COLO829 (cell line): Measurements from ENCODE around the gene MTHFSD.

Experiments used
- DNase-seq: peaks from one replicate; pipeline ENCODE4 v3.0.0; 2012; ENCODE audit warnings: low spot score

The MTHFSD gene

GRCh38 chr16:86514481-86515376 is 40.3 kb downstream of the MTHFSD start:
- DNase-seq = no peak

- no peak for DNase-seq
Observed at GRCh38 chr16:86513471-86514277, 41.4 kb downstream of the MTHFSD start.

GRCh38 chr16:86512860-86513470 is 42.1 kb downstream of the MTHFSD start:
- no peak for DNase-seq

GRCh38 chr16:86512301-86512859 is 42.7 kb downstream of the MTHFSD start:
- DNase-seq = no peak

- no peak for DNase-seq
Observed at GRCh38 chr16:86511317-86512161, 43.5 kb downstream of the MTHFSD start.

GRCh38 chr16:86510465-86511261 is 44.4 kb downstream of the MTHFSD start, which contains the start of gene FOXF1:
FOXF1 (plus strand) TSS chr16:86510527; CDS start chr16:86510570, 43 bp downstream.
- no peak for DNase-seq

- no peak for DNase-seq
Observed at GRCh38 chr16:86509759-86510464, 45.1 kb downstream of the MTHFSD start.

- no peak for DNase-seq
Observed at GRCh38 chr16:86508947-86509758, 45.9 kb downstream of the MTHFSD start.

GRCh38 chr16:86508028-86508946 is 46.7 kb downstream of the MTHFSD start:
- no peak for DNase-seq

GRCh38 chr16:86507173-86508027 is 47.6 kb downstream of the MTHFSD start:
- DNase-seq = no peak

- no peak for DNase-seq
Observed at GRCh38 chr16:86505899-86506864, 48.9 kb downstream of the MTHFSD start.

GRCh38 chr16:86505185-86505898 is 49.7 kb downstream of the MTHFSD start:
- DNase-seq = no peak

- no peak for DNase-seq
Observed at GRCh38 chr16:86504315-86505184, 50.5 kb downstream of the MTHFSD start.

GRCh38 chr16:86503830-86504229 is 51.2 kb downstream of the MTHFSD start:
- DNase-seq = no peak
